Activated CD8-positive, alpha-beta T cell treated with anti-CD3 and anti-CD28 coated beads for 36 hours (primary cell): ENCODE data around the gene TPRG1. TPM values are rescaled to one million over a fixed set of nuclear protein-coding genes. Genes with fewer than 3 reads are reported as not detected.

Source experiments
- ATAC-seq: fragments of 200-7000 bp; cut with Tn5 transposase; one replicate; pipeline ENCODE4 v1.10.0; 2021; ENCODE audit warnings: mild to moderate bottlenecking, moderate library complexity
- CTCF ChIA-PET: fragments of 350-600 bp; sonication (Branson Sonifier 250); formaldehyde crosslinking; loops from one replicate; lab custom pipeline; 2021; ENCODE audit warnings: antibody characterized with exemption; lab: Charles Lee
- POLR2A ChIA-PET: fragments of 350-600 bp; sonication (Branson Sonifier 250); formaldehyde crosslinking; loops from one replicate; lab custom pipeline; 2021; ENCODE audit warnings: antibody characterized with exemption; lab: Charles Lee
- DNase-seq: peaks from one replicate; pipeline ENCODE4 v3.0.0-alpha.2; 2020
- H3K27ac Mint-ChIP-seq: one replicate; pipeline ENCODE4 v1.8.0; 2021; ENCODE audit warnings: mild to moderate bottlenecking, mixed read lengths
- H3K27me3 Mint-ChIP-seq: one replicate; pipeline ENCODE4 v1.8.0; 2021; ENCODE audit warnings: mixed read lengths
- H3K36me3 Mint-ChIP-seq: one replicate; pipeline ENCODE4 v1.8.0; 2021; ENCODE audit warnings: low read depth, mixed read lengths
- H3K4me1 Mint-ChIP-seq: one replicate; pipeline ENCODE4 v1.8.0; 2021; ENCODE audit warnings: low read depth, mixed read lengths
- H3K4me3 Mint-ChIP-seq: one replicate; pipeline ENCODE4 v1.8.0; 2021; ENCODE audit warnings: mild to moderate bottlenecking, moderate library complexity, mixed read lengths
- H3K9me3 Mint-ChIP-seq: one replicate; pipeline ENCODE4 v1.8.0; 2021; ENCODE audit warnings: mixed read lengths
- CTCF ChIP-seq: fragments of 200-600 bp; IDR thresholded peaks from one replicate; pipeline ENCODE4 v1.8.0; 2022; ENCODE audit warnings: antibody characterized with exemption, mild to moderate bottlenecking
- intact Hi-C: fragments of 100-400 bp; cut with micrococcal nuclease; formaldehyde crosslinking; loops from one replicate; pipeline ENCODE4 v1.10.0; 2022
- total RNA-seq, 2 experiments: library from RNA; stranded (reverse); gene quantifications; one replicate each; pipeline ENCODE4 v1.2.3, GENCODE V29; 2021

Gene TPRG1
- total RNA-seq, 2 experiments from 2014 or later: 2.5 to 3.0 TPM

- H3K4me3 Mint-ChIP-seq: no peak overlapping the region
- peaks cover 4% of the 10 kb centered on the region for H3K36me3 Mint-ChIP-seq
- POLR2A ChIA-PET: no interaction called here
- intact Hi-C loops: no loop called here
- TF ChIP-seq CTCF: no peak
- ATAC-seq (no peak), DNase-seq (no peak)
- peaks cover 5% of the 10 kb centered on the region for H3K9me3 Mint-ChIP-seq
- H3K27ac Mint-ChIP-seq: no peak overlapping the region
- CTCF ChIA-PET: interaction anchor here (1.6 kb wide), 1 partner anchor 25 kb away, joined by 4 read pairs; no protein-coding TSS in a partner anchor
- no peaks in the 10 kb centered on the region for H3K27me3 Mint-ChIP-seq
- no peaks in the 10 kb centered on the region for H3K4me1 Mint-ChIP-seq
Measured at GRCh38 chr3:189258261-189258660, 86.5 kb downstream of the TPRG1 start.

GRCh38 chr3:189260556-189261493, 89.1 kb downstream of the TPRG1 start:
- CTCF ChIA-PET: no interaction called here
- ATAC-seq (no peak), DNase-seq (no peak)
- no peak overlapping the region for H3K4me3 Mint-ChIP-seq
- H3K36me3 Mint-ChIP-seq: no peaks in the 10 kb centered on the region
- H3K9me3 Mint-ChIP-seq: no peaks in the 10 kb centered on the region
- no peak for TF ChIP-seq CTCF
- no peaks in the 10 kb centered on the region for H3K27me3 Mint-ChIP-seq
- H3K27ac Mint-ChIP-seq: no peak overlapping the region
- H3K4me1 Mint-ChIP-seq: no peaks in the 10 kb centered on the region
- intact Hi-C loops: no loop called here
- POLR2A ChIA-PET: no interaction called here

- POLR2A ChIA-PET: no interaction called here
- DNase-seq: no peak
- intact Hi-C loops: no loop called here
- CTCF ChIA-PET: interaction anchor here (0.5 to 0.8 kb wide), 2 partner anchors 9 to 91 kb away, joined by 3 read pairs; no protein-coding TSS in a partner anchor
- ATAC-seq: no peak
- TF ChIP-seq CTCF: no peak
- Mint-ChIP-seq H3K27ac (no peak overlapping the region), H3K27me3 (no peaks in the 10 kb centered on the region), H3K4me3 (no peak overlapping the region), H3K9me3 (no peaks in the 10 kb centered on the region), H3K4me1 (no peaks in the 10 kb centered on the region), H3K36me3 (no peaks in the 10 kb centered on the region)
Measured at GRCh38 chr3:189262746-189263145, 91.0 kb downstream of the TPRG1 start.

DNA sequence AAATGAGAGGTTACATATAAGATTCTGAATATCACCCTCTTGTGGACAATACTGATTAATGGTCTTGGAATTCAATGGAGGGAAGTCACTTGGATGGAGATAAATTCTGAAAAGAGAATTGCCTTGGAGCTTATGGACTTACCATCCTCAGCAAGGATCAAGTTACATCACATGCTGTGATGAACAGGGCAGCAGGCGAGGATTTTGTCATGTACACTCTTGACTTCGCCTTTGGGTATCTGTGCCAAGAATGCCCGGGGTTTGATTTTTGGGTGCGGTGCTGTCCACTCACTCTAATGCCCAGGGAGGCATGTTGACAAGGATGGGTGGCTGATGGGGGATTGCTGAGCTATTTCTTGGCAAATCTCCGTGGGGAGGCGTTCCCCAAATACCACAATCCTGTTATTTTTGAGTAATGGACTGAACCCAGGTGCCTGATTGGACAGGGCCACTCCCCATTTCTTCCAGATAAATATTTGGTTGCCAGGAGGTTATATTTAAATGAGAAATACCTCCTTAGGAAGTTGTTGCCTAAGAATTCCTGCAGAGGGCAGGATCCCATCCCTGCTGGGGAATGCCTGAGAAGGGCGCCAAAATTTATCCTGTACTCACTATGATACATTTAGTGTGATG, 96.3 kb downstream of the TPRG1 start:
- Mint-ChIP-seq H3K4me1 (peaks cover 6% of the 10 kb centered on the region), H3K4me3 (no peak overlapping the region), H3K27ac (no peak overlapping the region), H3K9me3 (no peaks in the 10 kb centered on the region), H3K36me3 (no peaks in the 10 kb centered on the region), H3K27me3 (no peaks in the 10 kb centered on the region)
- ChIA-PET POLR2A (interaction anchor here (0.6 kb wide), 1 partner anchor 12 kb away, joined by 3 read pairs; no protein-coding TSS in a partner anchor), CTCF (interaction anchor here (0.6 to 2.7 kb wide), 3 partner anchors 176 to 680 kb away, joined by 3 to 14 read pairs (median 3); no protein-coding TSS in a partner anchor)
- ATAC-seq: no peak
- intact Hi-C loops: no loop called here
- no peak for TF ChIP-seq CTCF
- no peak for DNase-seq
